Body of pancreas (tissue), 4 donors: ENCODE measurements around the gene STIM1. TPM values are rescaled to one million over a fixed set of nuclear protein-coding genes. Genes with fewer than 3 reads are reported as not detected.

Source experiments
- ATAC-seq: fragments of 150-250 bp; one replicate; pipeline ENCODE4 v1.9.1; 2016
- DNase-seq, 4 donors: peaks; one replicate each; pipeline ENCODE4 v3.0.0-alpha.2; 2019
- H3K27ac ChIP-seq, 4 donors: fragments of 200-600 bp; sonication (generic); 1 replicate in 3 of 4; 2 replicates in 1 of 4; pipeline versions ENCODE4 v1.5.1 to v1.6.1; 2016 to 2019; ENCODE audit warnings: mild to moderate bottlenecking in 1 of 4, mixed read lengths in 1 of 4, moderate library complexity in 1 of 4
- H3K27me3 ChIP-seq, 2 donors: fragments of 200-600 bp; sonication (generic); one replicate each; pipeline ENCODE4 v1.6.0; 2016; ENCODE audit warnings: mild to moderate bottlenecking in 1 of 2
- H3K36me3 ChIP-seq, 2 donors: fragments of 200-600 bp; sonication (generic); replicated peaks in 1 of 2; 2 replicates each; pipeline ENCODE4 v1.5.1; 2016; ENCODE audit warnings: low read depth in 2 of 2; ENCODE audit not compliant: insufficient read depth in 1 of 2
- H3K4me1 ChIP-seq: fragments of 200-600 bp; sonication (generic); one replicate; pipeline ENCODE4 v1.6.0; 2016
- H3K4me3 ChIP-seq, 2 donors: fragments of 200-600 bp; sonication (generic); 1 replicate in 1 of 2; 2 replicates in 1 of 2; pipeline ENCODE4 v1.5.1; 2016 to 2019
- H3K9me3 ChIP-seq, 3 donors: fragments of 200-600 bp; sonication (generic); 1 replicate in 2 of 3; 2 replicates in 1 of 3; pipeline ENCODE4 v1.5.1; 2016
- CTCF ChIP-seq, 7 experiments: fragments of 450-650 bp in 4 of 7; fragments of 200-600 bp in 3 of 7; sonication (generic) in 3 of 7; IDR thresholded peaks; one replicate each; pipeline ENCODE4 v1.5.1; 2016 to 2019; ENCODE audit warnings: antibody characterized with exemption in 7 of 7
- POLR2A ChIP-seq, 3 donors: fragments of 450-650 bp; IDR thresholded peaks; one replicate each; pipeline ENCODE4 v1.6.1; 2016; ENCODE audit warnings: antibody characterized with exemption in 3 of 3, mild to moderate bottlenecking in 2 of 3
- WGBS, 2 donors: methylation state at CpG; one replicate each; pipeline ENCODE4 v1.1.5; 2017; 5-methylcytosine and 5-hydroxymethylcytosine counted together
- intact Hi-C: fragments of 100-400 bp; cut with DNase I; formaldehyde crosslinking; loops from one replicate; pipeline ENCODE4 v1.15.1; 2023
- total RNA-seq, 2 donors: library from RNA; depleted of rRNA; stranded (reverse); fragments of >200 nt; gene quantifications; one replicate each; pipeline ENCODE4 v1.1.0, GENCODE V29; 2016

STIM1 gene
- total RNA-seq, 2 donors from 2014 or later: 20.4 to 24.6 TPM

- Histone ChIP-seq H3K27me3 (no peaks in the 10 kb centered on the region), H3K4me3 (no peak overlapping the region), H3K36me3 (peaks cover 0 to 13% of the 10 kb centered on the region in 2 donors), H3K27ac (no peak overlapping the region), H3K4me1 (peaks cover 10% of the 10 kb centered on the region), H3K9me3 (no peaks in the 10 kb centered on the region)
- 89 to 95% methylated on average over 4 of the region's 4 CpGs for WGBS, 2 donors
- TF ChIP-seq POLR2A (IDR thresholded peaks at IDR 0.05) (no peak), CTCF (IDR thresholded peaks at IDR 0.05) (no peak)
- DNase-seq (no peak), ATAC-seq (no peak)
- intact Hi-C loops: no loop called here
These were observed 247.2 kb downstream of the STIM1 start for GRCh38 chr11:4102711-4103110.

- WGBS, 2 donors: 94 to 100% methylated on average over 2 of the region's 2 CpGs
- TF ChIP-seq CTCF (IDR thresholded peaks at IDR 0.05): no peak
- TF ChIP-seq POLR2A (IDR thresholded peaks at IDR 0.05): no peak
- intact Hi-C loops: no loop called here
- no peak for ATAC-seq
- no peak overlapping the region for H3K27ac ChIP-seq
- peaks cover 0 to 16% of the 10 kb centered on the region in 2 donors for H3K36me3 ChIP-seq
- no peaks in the 10 kb centered on the region for H3K27me3 ChIP-seq
- no peak for DNase-seq
- H3K4me1 ChIP-seq: peaks cover 10% of the 10 kb centered on the region
- H3K4me3 ChIP-seq: no peak overlapping the region
- H3K9me3 ChIP-seq: no peaks in the 10 kb centered on the region
These were observed 247.8 kb downstream of the STIM1 start for GRCh38 chr11:4103269-4103668.

GRCh38 chr11:4105916-4106315, 250.5 kb downstream of the STIM1 start:
- H3K36me3 ChIP-seq: peaks cover 4 to 20% of the 10 kb centered on the region in 2 donors
- peaks cover 10% of the 10 kb centered on the region for H3K4me1 ChIP-seq
- 88 to 100% methylated on average over 1 of the region's 1 CpG for WGBS, 2 donors
- no peaks in the 10 kb centered on the region for H3K27me3 ChIP-seq
- TF ChIP-seq CTCF (IDR thresholded peaks at IDR 0.05) (no peak), POLR2A (IDR thresholded peaks at IDR 0.05) (no peak)
- DNase-seq (no peak), ATAC-seq (no peak)
- H3K4me3 ChIP-seq: no peak overlapping the region
- no peaks in the 10 kb centered on the region for H3K9me3 ChIP-seq
- no peak overlapping the region for H3K27ac ChIP-seq
- intact Hi-C loops: no loop called here

- H3K4me1 ChIP-seq: no peaks in the 10 kb centered on the region
- TF ChIP-seq CTCF (IDR thresholded peaks at IDR 0.05) (no peak), POLR2A (IDR thresholded peaks at IDR 0.05) (no peak)
- H3K27me3 ChIP-seq: no peaks in the 10 kb centered on the region
- no peaks in the 10 kb centered on the region for H3K9me3 ChIP-seq
- ATAC-seq (no peak), DNase-seq (no peak)
- H3K4me3 ChIP-seq: no peak overlapping the region
- 75 to 78% methylated on average over 5 of the region's 5 CpGs for WGBS, 2 donors
- intact Hi-C loops: no loop called here
- no peak overlapping the region for H3K27ac ChIP-seq
- H3K36me3 ChIP-seq: peaks cover 4 to 20% of the 10 kb centered on the region in 2 donors
These were observed 256.4 kb downstream of the STIM1 start for GRCh38 chr11:4111834-4112233.

GRCh38 chr11:4115128-4115527, 259.7 kb downstream of the STIM1 start:
- ATAC-seq (no peak), DNase-seq (no peak)
- Histone ChIP-seq H3K4me3 (no peak overlapping the region), H3K27ac (no peak overlapping the region), H3K27me3 (no peaks in the 10 kb centered on the region), H3K9me3 (no peaks in the 10 kb centered on the region), H3K36me3 (peaks cover 0 to 11% of the 10 kb centered on the region in 2 donors), H3K4me1 (no peaks in the 10 kb centered on the region)
- TF ChIP-seq CTCF (IDR thresholded peaks at IDR 0.05) (no peak), POLR2A (IDR thresholded peaks at IDR 0.05) (no peak)
- intact Hi-C loops: no loop called here
- WGBS, 2 donors: 83 to 87% methylated on average over 2 of the region's 2 CpGs
